ENCODE measurements around the gene IL34. TPM values are rescaled to one million over a fixed set of nuclear protein-coding genes. Genes with fewer than 3 reads are reported as not detected.

Gene IL34
- polyA plus RNA-seq, 2 donors = 22.9 to 32.7 TPM

DNA sequence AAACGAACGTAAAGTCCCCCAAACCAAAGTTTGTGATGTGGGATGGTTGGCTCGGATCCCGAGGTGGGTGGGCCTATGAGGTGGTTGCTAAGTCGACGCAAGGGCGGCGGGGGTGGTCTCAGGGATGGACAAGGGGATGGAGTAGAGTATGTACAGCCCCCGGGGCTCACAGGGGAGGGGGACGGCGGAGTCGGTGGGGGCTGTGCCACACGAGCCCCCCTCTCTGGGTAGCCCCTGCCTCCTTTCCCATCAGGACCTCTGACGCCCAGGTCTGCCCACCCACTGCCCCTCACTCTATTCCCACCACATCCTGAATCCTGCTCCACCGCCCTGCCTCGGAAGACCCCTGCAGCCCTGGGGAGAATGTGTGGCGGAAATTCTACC, 15.2 kb downstream of the IL34 start:
- Histone ChIP-seq H3K36me3 (ENCODE audit: control insufficient read depth in 2 of 2, insufficient read depth in 2 of 2, low read length in 1 of 2) (peaks cover 7 to 44% of the 10 kb centered on the region in 2 donors), H3K27me3 (ENCODE audit: control insufficient read depth in 1 of 2, insufficient read depth in 2 of 2, low read length in 2 of 2) (no peaks in the 10 kb centered on the region), H3K9me3 (ENCODE audit: control insufficient read depth in 2 of 2, insufficient read depth in 1 of 2, low read depth in 1 of 2, low read length in 1 of 2) (no peaks in the 10 kb centered on the region), H3K4me3 (ENCODE audit: low read depth in 1 of 2, low read length in 2 of 2) (no peak overlapping the region), H3K27ac (ENCODE audit: low read depth in 2 of 2, low read length in 1 of 2) (no peak overlapping the region), H3K4me1 (ENCODE audit: control insufficient read depth in 2 of 2, insufficient read depth in 2 of 2, low read length in 1 of 2) (no peaks in the 10 kb centered on the region)
- WGBS, 2 donors = 67 to 78% methylated on average over 17 of the region's 17 CpGs

DNA sequence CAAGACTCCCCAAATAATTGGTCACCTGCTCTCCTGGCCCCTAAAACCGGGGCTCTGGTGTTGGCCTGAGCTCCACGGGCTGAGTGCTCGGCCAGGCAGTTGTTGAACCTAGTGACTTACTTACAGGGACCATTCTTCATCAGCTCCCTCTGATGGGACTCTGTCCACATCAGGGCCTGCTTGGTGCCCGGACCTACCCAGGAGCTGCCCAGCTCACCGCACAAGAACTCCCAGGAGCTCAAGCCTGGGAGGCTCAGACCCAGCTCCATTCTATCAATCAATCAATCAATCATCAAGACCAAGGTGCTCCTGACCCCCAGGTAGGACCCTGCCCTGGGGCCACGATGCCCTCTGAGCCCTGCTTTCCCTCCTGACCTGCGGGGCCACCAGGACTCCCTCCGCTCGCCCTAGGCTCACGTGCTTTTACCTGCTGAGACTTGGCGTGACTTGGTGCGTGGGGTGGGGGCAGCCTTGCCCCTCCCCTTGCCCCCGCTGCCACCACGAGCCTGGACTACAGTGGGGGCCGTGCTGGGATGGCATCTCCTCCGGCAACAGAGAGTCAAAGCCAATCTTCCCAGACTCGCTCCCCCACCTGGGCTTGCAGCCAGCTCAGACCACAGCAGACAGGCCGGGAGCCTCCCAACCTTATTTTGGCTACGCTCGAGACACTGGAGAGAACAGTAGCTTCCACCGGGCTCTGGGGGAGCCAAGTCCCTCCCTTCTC, 15.7 kb downstream of the IL34 start:
- Histone ChIP-seq H3K27me3 (ENCODE audit: control insufficient read depth in 1 of 2, insufficient read depth in 2 of 2, low read length in 2 of 2) (no peaks in the 10 kb centered on the region), H3K9me3 (ENCODE audit: control insufficient read depth in 2 of 2, insufficient read depth in 1 of 2, low read depth in 1 of 2, low read length in 1 of 2) (no peaks in the 10 kb centered on the region), H3K27ac (ENCODE audit: low read depth in 2 of 2, low read length in 1 of 2) (no peak overlapping the region), H3K4me3 (ENCODE audit: low read depth in 1 of 2, low read length in 2 of 2) (no peak overlapping the region), H3K36me3 (ENCODE audit: control insufficient read depth in 2 of 2, insufficient read depth in 2 of 2, low read length in 1 of 2) (peaks cover 7 to 42% of the 10 kb centered on the region in 2 donors), H3K4me1 (ENCODE audit: control insufficient read depth in 2 of 2, insufficient read depth in 2 of 2, low read length in 1 of 2) (no peaks in the 10 kb centered on the region)
- WGBS, 2 donors = 64 to 76% methylated on average over 21 of the region's 21 CpGs

DNA sequence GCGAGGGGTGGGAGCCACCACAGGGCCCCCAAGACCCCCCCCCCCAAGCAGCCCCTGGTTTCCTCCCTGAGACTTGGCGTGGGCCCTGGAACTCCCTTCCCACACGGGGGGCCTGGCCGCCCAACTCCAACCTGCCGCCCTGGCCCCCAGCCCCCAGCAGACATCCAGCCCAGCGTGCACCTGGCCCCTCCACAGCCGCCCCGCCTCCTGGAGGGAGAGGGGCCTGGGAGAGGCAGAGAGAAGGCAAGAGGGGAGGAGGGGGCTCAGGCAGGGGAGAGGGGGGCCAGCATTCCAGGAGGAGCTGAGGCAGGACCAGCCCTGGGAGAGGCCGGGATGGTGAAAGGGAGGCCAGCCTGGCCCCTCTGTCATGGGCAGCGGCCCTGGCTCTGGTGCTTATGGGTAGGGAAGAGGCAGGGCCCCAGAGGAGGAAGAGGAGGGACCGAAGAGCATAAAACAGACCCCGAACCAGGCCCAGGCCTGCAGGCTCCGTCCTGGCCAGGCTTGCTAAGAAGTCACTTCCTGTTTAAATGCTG, 16.7 kb downstream of the IL34 start:
- 79 to 84% methylated on average over 13 of the region's 13 CpGs for WGBS, 2 donors
- no peaks in the 10 kb centered on the region for H3K27me3 ChIP-seq (ENCODE audit: control insufficient read depth in 1 of 2, insufficient read depth in 2 of 2, low read length in 2 of 2)
- no peak overlapping the region for H3K4me3 ChIP-seq (ENCODE audit: low read depth in 1 of 2, low read length in 2 of 2)
- no peaks in the 10 kb centered on the region for H3K9me3 ChIP-seq (ENCODE audit: control insufficient read depth in 2 of 2, insufficient read depth in 1 of 2, low read depth in 1 of 2, low read length in 1 of 2)
- peaks cover 7 to 41% of the 10 kb centered on the region in 2 donors for H3K36me3 ChIP-seq (ENCODE audit: control insufficient read depth in 2 of 2, insufficient read depth in 2 of 2, low read length in 1 of 2)
- no peaks in the 10 kb centered on the region for H3K4me1 ChIP-seq (ENCODE audit: control insufficient read depth in 2 of 2, insufficient read depth in 2 of 2, low read length in 1 of 2)
- H3K27ac ChIP-seq (ENCODE audit: low read depth in 2 of 2, low read length in 1 of 2) = no peak overlapping the region

DNA sequence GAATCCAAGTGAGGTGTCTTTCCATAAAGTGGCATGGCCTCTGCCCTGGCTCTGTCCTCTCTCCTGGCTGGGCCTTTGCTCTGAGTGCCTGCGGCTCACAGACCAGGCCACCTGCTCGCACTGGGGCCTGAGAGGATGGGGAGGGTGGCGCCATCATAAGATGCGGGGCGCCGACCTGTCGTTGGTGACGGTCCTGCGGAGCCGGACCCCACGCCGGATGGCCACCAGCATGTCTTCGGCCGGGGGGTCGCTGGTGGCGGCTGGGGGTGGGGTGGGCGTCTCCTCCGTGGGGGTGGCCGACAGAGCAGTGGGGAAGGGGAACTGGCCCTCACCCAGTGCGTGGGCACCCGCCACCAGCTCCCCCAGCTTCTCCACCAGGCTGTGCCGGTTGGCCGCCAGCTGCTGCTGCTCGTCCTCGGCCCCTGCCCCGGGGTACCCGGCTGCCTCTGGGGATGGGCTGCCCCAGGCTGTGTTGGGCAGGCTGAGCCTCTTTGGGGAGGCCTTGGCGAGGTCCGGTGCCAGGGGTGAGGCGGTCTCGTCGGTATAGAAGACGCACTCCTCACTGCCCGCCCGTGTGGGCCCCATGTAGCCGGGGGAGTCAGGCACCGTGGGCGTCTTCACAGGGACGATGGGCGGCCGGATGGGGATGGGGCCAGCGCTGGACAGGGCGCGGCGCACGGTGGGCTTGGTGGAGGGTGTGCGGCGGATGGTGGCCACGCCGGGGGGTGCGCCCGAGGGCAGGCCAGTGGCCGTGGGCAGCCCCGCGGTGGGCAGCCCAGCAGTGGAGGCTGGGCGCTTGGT, 17.4 kb downstream of the IL34 start:
- H3K4me3 ChIP-seq (ENCODE audit: low read depth in 1 of 2, low read length in 2 of 2) = no peak overlapping the region
- peaks cover 7 to 41% of the 10 kb centered on the region in 2 donors for H3K36me3 ChIP-seq (ENCODE audit: control insufficient read depth in 2 of 2, insufficient read depth in 2 of 2, low read length in 1 of 2)
- no peak overlapping the region for H3K27ac ChIP-seq (ENCODE audit: low read depth in 2 of 2, low read length in 1 of 2)
- no peaks in the 10 kb centered on the region for H3K27me3 ChIP-seq (ENCODE audit: control insufficient read depth in 1 of 2, insufficient read depth in 2 of 2, low read length in 2 of 2)
- 93 to 96% methylated on average over 51 to 56 of the region's 56 CpGs for WGBS, 2 donors
- H3K9me3 ChIP-seq (ENCODE audit: control insufficient read depth in 2 of 2, insufficient read depth in 1 of 2, low read depth in 1 of 2, low read length in 1 of 2) = no peaks in the 10 kb centered on the region
- H3K4me1 ChIP-seq (ENCODE audit: control insufficient read depth in 2 of 2, insufficient read depth in 2 of 2, low read length in 1 of 2) = no peaks in the 10 kb centered on the region

DNA sequence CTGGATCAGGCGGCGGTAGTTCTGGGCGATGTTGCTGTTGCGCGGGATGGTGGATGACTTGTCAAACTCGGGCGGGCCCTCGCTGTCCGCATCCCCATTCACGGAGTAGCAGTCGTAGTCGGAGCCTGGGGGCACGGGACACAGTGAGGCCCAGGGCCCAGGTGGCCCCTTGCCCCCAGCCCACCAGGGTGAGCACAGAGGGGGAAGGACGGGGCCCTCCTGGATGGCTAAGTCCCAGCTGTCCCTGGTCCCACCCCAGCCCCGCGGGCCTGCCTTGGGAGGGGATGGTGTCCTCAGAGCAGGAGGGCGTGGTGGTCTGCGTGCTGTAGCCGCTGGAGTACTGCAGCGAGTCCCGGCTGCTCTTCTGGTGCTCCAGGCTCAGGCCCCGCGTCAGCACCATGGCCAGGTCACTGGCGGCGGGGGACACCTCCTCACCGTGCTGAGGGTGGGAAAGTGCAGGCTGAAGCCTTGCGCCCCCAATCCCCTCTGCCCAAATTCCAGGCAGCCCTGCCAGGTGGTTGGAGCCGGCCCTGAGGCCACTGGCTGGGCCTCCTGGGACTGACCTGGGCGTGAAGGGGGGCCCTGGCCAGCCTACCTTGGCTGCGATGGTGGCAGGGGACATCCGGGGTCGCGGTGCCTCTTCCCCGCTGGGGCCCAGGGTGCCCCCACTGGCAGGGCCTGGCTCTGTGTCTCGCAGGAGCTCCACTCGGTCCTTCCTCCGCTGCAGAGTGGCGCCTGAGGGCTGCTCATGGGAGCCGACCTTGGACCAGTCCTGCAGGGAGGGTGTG, 18.2 kb downstream of the IL34 start:
- H3K27ac ChIP-seq (ENCODE audit: low read depth in 2 of 2, low read length in 1 of 2) = no peak overlapping the region
- WGBS, 2 donors = 88 to 92% methylated on average over 32 to 39 of the region's 39 CpGs
- no peak overlapping the region for H3K4me3 ChIP-seq (ENCODE audit: low read depth in 1 of 2, low read length in 2 of 2)
- H3K4me1 ChIP-seq (ENCODE audit: control insufficient read depth in 2 of 2, insufficient read depth in 2 of 2, low read length in 1 of 2) = no peaks in the 10 kb centered on the region
- H3K27me3 ChIP-seq (ENCODE audit: control insufficient read depth in 1 of 2, insufficient read depth in 2 of 2, low read length in 2 of 2) = no peaks in the 10 kb centered on the region
- no peaks in the 10 kb centered on the region for H3K9me3 ChIP-seq (ENCODE audit: control insufficient read depth in 2 of 2, insufficient read depth in 1 of 2, low read depth in 1 of 2, low read length in 1 of 2)
- H3K36me3 ChIP-seq (ENCODE audit: control insufficient read depth in 2 of 2, insufficient read depth in 2 of 2, low read length in 1 of 2) = peaks cover 7 to 40% of the 10 kb centered on the region in 2 donors

DNA sequence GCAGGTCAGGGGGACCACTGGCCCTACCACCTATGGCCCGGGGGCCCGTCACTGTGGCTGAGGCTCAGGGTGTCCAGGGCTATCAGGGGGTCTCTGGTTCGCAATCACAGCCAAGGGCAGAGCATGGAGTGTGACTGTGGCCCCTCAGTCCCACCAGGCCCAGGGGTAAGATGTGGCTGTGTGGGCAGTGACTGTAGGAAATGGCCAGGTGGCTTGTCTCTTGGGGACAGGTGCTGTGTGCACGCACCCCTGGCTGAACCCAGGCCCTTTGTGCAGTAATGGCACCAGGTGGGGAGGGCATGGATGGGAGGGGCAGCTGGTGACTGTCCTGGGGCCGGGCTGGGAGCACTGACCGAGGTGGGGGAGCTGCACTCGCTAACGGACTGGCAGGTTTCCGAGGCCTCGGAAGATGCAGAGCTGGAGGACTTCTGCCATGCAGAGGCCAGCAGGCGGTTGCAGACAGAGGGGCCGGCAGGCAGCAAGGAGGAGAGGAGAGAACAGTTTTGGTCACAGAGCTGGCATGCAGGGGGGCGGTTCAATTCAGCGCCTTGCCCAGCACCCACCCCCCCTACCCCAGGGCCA, 18.8 kb downstream of the IL34 start:
- Histone ChIP-seq H3K4me1 (ENCODE audit: control insufficient read depth in 2 of 2, insufficient read depth in 2 of 2, low read length in 1 of 2) (no peaks in the 10 kb centered on the region), H3K27me3 (ENCODE audit: control insufficient read depth in 1 of 2, insufficient read depth in 2 of 2, low read length in 2 of 2) (no peaks in the 10 kb centered on the region), H3K27ac (ENCODE audit: low read depth in 2 of 2, low read length in 1 of 2) (no peak overlapping the region), H3K4me3 (ENCODE audit: low read depth in 1 of 2, low read length in 2 of 2) (no peak overlapping the region), H3K36me3 (ENCODE audit: control insufficient read depth in 2 of 2, insufficient read depth in 2 of 2, low read length in 1 of 2) (peaks cover 7 to 38% of the 10 kb centered on the region in 2 donors), H3K9me3 (ENCODE audit: control insufficient read depth in 2 of 2, insufficient read depth in 1 of 2, low read depth in 1 of 2, low read length in 1 of 2) (no peaks in the 10 kb centered on the region)
- WGBS, 2 donors = 91 to 94% methylated on average over 14 of the region's 14 CpGs

DNA sequence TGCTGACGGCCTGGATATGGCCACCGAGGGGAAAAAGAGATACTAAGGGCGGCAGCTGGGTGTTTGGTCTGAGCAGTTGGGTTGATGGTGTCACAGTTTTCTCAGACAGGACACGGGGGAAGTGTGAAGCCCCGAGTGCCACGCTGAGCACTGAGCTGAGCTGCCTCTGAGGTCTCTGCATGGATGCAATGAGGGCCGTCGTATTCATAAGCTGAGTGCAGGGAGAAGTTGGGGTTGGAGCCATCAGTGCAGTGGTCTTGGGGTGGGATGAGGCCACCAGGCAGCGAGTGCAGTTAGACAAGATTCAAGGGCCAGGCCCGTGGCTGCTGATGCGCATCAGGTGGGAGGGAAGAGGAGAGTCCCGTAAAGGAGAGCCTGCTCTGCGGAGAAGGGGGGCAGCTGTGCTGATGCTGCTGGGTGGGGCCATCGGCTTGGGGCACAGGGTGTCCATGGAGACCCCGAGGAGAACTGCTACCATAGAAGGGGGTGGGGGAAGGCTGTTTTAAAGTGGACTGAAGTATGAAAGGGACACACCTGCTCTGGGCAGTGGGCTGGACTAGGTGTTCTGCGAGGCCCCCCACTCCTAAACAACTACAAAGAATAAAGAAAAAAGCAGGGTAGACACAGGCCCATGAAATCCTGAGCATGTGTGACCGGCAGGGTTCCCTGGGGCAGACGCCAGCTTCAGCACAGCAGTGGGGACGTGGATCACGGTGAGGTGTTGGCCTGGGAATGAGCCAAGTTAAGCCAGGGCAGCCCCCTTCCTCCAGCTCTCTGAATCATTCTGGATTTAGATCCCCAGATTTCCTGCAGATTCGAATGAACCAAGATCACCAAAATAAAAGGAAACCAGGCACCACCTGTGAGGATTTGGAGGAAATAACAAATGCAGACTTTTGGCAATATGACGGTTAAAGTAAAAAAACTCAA, 19.7 kb downstream of the IL34 start:
- peaks cover 7 to 38% of the 10 kb centered on the region in 2 donors for H3K36me3 ChIP-seq (ENCODE audit: control insufficient read depth in 2 of 2, insufficient read depth in 2 of 2, low read length in 1 of 2)
- H3K9me3 ChIP-seq (ENCODE audit: control insufficient read depth in 2 of 2, insufficient read depth in 1 of 2, low read depth in 1 of 2, low read length in 1 of 2) = no peaks in the 10 kb centered on the region

DNA sequence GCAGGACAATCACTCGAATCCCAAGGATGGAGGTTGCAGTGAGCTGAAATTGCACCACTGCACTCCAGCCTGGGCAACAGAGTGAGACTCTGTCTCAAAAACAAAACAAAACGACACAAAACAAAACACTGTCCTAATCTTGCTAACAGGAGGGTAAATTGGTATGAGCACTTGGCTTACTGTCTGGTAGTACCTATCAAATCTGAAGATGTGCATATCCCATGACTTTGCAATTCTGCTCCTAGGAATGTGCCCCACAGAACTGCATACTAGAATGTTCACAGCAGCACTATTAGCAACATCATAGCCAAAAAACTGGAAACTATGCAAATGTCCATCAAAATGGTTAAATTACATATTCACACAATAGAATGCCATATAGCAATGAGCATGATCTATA, 23.8 kb downstream of the IL34 start:
- no peak overlapping the region for H3K27ac ChIP-seq (ENCODE audit: low read depth in 2 of 2, low read length in 1 of 2)
- H3K4me3 ChIP-seq (ENCODE audit: low read depth in 1 of 2, low read length in 2 of 2) = no peak overlapping the region
- peaks cover 7 to 27% of the 10 kb centered on the region in 2 donors for H3K36me3 ChIP-seq (ENCODE audit: control insufficient read depth in 2 of 2, insufficient read depth in 2 of 2, low read length in 1 of 2)
- 96 to 98% methylated on average over 2 of the region's 2 CpGs for WGBS, 2 donors
- H3K27me3 ChIP-seq (ENCODE audit: control insufficient read depth in 1 of 2, insufficient read depth in 2 of 2, low read length in 2 of 2) = no peaks in the 10 kb centered on the region
- no peaks in the 10 kb centered on the region for H3K4me1 ChIP-seq (ENCODE audit: control insufficient read depth in 2 of 2, insufficient read depth in 2 of 2, low read length in 1 of 2)
- no peaks in the 10 kb centered on the region for H3K9me3 ChIP-seq (ENCODE audit: control insufficient read depth in 2 of 2, insufficient read depth in 1 of 2, low read depth in 1 of 2, low read length in 1 of 2)

More for the DNA sequence above, 19.7 kb downstream of the IL34 start:
- Histone ChIP-seq H3K27ac (ENCODE audit: low read depth in 2 of 2, low read length in 1 of 2) (no peak overlapping the region), H3K27me3 (ENCODE audit: control insufficient read depth in 1 of 2, insufficient read depth in 2 of 2, low read length in 2 of 2) (no peaks in the 10 kb centered on the region), H3K4me1 (ENCODE audit: control insufficient read depth in 2 of 2, insufficient read depth in 2 of 2, low read length in 1 of 2) (no peaks in the 10 kb centered on the region), H3K4me3 (ENCODE audit: low read depth in 1 of 2, low read length in 2 of 2) (no peak overlapping the region)
- 84 to 86% methylated on average over 22 of the region's 22 CpGs for WGBS, 2 donors

Data from esophagus (tissue), 2 donors.